Measurements from ENCODE around the gene GATC. TPM values are rescaled to one million over a fixed set of nuclear protein-coding genes. Genes with fewer than 3 reads are reported as not detected.

The GATC gene
- total RNA-seq, 4 donors from 2014 or later, result 18.1 to 29.3 (median 25.5) TPM

DNA sequence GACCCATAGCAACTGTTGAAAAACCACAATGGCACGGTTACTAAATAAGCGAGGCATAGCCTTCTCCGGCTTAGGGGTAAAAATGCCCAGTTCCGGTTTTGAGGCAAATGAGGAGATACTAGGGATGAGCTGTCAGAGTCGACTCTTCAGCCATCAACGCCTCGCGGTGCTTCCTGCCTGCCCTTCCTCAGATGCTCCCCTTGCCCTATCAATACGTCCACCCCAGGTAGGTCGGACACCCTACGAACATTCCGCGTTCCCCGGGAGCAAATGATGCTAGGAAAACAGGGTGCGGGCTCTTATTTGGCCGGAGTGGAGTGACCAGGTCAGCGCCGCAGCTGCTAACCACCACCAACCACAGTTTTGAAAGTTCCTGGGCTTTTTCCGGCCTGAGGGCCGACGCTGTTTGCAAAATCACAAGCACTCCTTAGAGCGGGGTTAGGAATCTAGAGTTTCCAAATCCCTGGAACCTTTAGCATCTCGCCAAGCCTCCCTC is 22.1 kb downstream of the GATC start:
- TF ChIP-seq, protein P1, sequence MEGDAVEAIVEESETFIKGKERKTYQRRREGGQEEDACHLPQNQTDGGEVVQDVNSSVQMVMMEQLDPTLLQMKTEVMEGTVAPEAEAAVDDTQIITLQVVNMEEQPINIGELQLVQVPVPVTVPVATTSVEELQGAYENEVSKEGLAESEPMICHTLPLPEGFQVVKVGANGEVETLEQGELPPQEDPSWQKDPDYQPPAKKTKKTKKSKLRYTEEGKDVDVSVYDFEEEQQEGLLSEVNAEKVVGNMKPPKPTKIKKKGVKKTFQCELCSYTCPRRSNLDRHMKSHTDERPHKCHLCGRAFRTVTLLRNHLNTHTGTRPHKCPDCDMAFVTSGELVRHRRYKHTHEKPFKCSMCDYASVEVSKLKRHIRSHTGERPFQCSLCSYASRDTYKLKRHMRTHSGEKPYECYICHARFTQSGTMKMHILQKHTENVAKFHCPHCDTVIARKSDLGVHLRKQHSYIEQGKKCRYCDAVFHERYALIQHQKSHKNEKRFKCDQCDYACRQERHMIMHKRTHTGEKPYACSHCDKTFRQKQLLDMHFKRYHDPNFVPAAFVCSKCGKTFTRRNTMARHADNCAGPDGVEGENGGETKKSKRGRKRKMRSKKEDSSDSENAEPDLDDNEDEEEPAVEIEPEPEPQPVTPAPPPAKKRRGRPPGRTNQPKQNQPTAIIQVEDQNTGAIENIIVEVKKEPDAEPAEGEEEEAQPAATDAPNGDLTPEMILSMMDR (IDR thresholded peaks at IDR 0.05; ENCODE audit: low read depth), result no peak

DNA sequence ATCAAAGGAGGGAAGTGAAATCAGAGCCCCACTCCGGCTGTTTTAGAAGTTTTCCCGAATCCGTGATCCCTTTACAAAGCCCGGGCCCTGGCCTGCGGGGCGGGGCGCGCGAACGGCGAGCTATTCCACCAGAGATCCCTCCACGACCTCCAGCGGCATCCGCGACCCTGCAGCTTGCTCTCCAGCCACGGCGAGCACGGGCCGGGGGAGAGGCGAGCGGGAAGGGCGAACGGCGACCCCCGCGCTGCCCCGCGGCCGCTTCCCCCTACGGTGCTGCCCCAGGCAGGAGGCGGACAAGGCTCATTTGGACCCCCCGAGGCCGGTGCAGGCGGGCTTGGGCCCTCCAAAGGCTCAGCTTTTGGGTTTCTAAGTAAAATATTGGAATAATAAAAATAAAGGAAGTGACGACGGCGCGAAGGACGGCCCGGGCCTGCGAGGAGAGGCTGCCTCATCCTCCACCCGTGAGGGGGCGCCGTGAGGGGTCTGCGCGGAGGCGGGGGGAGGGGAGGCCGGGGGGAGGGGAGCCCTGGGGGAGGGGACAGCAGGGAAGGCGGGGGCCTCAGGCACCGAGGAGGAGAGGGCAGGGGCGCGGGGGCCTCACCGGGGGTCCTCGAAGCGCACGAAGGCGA is 22.7 kb downstream of the GATC start:
- TF ChIP-seq, protein P1 (IDR thresholded peaks at IDR 0.05; ENCODE audit: low read depth), result no peak

DNA sequence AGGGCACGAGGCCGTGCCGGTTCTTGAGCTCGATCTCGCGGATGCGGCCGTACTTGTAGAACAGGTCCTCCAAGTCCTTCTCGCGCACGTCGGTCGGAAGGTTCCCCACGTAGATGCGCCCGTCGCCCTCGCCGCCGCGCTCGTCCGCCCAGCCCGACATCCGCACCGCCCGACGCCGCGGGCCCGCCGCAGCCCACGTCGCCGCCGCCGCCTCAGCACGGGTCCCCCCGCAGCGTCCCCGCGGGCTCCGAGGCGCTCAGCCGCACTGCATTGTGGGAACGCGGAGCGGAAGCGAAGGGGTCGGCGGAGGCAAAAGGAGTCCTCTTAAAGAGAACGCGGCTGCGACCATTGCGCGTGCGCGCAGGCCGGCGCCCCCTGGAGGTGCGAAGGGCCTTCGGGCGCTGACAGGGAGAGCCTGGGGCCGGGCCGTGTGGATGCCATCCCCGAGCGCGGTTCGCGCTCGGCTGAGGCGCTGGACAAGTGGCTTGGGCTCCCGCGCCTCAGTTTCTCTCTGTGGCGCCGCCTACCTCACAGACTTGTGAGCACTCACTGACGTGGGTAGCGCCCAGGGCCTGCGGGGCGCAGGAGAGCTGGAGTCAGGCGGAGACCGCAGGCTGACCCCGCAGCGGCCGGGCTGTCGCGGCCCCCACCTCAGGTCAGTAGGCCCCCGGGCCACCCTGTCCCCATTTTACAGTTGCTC is 23.4 kb downstream of the GATC start, which contains the start of gene SRSF9:
Gene SRSF9 (minus strand): TSS at position 299 of the 700 bp plus-strand sequence. CDS start 139 bp downstream, at position 160.
- TF ChIP-seq, protein P1 (IDR thresholded peaks at IDR 0.05; ENCODE audit: low read depth), result no peak

DNA sequence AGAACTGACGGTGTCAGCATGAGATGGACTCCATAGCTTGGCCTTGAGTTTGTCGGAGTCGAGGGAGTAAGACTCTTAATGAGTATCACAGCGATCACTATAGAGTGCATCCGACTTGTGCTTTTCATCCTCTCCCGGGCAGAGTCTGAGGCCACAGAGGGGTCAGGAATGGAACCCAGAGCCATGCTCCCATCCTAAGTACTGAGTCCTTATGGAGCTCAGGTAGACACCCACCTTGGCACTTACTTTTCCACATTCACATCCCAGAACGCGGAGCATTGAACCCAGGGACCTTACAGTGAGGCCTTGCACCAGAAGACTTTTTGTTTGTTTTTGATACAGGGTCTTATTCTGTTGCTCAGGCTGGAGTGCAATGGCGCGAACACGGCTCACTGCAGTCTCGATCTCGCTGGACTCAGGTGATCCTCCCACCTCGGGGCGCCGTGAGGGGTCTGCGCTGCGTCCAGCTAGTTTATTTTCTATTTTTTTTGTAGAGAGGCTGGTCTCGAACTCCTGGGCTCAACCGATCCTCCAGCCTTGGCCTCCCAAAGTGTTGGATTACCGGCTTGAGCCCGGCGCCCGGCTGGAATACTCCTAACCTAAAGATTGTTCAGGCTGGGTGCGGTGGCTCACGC is 24.0 kb downstream of the GATC start:
- TF ChIP-seq, protein P1 (IDR thresholded peaks at IDR 0.05; ENCODE audit: low read depth), result no peak

DNA sequence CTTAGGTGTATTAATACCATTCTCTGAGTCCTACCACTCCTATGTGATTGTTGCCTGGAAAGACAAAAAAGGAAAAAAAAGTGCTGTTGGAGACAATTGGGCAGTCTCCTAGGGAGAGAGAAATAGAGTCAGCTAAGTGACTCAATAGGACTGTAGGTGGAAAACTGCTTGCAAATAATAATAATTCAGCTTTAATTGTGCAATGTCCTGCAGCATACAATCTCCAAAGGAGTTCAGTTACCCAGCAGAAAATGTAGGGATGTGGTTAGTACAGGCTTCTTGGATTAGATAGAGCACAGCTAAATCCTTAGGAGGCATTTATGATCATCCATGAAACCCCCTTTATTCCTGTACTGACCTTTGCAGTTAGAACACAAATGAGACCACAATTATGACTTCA is 26.3 kb downstream of the GATC start:
- TF ChIP-seq, protein P1 (IDR thresholded peaks at IDR 0.05; ENCODE audit: low read depth), result no peak

DNA sequence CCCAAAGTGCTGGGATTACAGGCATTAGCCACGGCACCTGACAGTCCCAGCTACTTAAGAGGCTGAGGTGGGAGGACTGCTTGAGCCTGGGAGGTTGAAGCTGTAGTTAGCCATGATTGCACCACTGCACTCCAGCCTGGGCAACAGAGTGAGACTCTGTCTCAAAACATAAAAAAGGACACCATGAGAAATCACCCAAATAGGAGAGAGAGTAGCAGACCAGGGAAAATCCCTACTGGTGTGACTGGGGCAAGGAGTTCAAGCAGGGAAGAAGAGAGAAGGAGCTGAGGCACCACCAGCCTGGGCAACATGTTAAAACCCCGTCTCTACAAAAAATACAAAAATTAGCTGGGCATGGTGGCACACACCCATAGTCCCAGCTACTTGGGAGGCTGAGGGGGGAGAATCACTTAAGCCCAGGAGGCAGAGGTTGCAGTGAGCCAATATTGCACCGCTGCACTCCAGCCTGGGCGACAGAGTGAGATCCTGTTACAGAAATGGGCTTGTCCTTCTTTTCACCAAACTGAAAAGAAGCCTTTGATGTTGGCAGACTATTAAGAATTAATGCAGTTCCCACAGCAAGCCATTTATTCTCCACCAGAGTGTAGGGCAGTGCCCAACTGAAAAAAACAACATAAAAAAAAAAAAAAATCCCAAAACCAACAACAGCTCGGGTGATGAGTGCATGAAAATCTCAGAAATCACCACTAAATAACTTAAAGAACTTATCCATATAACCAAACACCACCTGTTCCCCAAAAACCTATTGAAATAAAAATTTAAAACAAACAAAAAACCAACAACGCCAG is 27.8 kb downstream of the GATC start:
- TF ChIP-seq, protein P1 (IDR thresholded peaks at IDR 0.05; ENCODE audit: low read depth), result no peak
